Measurements from ENCODE around the gene CPNE4. TPM values are rescaled to one million over a fixed set of nuclear protein-coding genes. Genes with fewer than 3 reads are reported as not detected.
"Not testable (repeated sequence)": the region's sequence is repeated elsewhere in the genome, so short reads cannot be mapped to it uniquely, and the experiment has no call there.

Gene CPNE4
- total RNA-seq, 1 experiment from 2014 or later: 0.41 TPM

DNA sequence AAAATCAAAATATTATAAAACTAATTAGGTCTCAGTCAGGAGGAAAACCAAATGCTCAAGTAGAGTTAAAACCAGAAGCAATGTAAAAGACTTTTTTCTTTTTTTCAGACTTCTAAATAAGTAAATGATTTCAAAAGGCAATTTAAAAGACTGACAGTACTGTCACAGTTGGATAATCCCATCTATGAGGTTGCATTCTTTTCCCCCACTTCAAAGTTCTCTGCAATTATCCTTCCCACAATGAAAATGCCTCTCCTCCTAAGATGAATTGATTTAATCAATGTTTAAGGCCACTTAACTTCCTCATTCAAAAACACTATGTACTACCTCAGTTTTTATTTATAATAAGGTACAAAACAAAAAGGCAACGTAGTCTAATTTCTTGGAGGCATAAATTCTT lies 540.1 kb downstream of the CPNE4 start:
- Mint-ChIP-seq H3K36me3 (ENCODE audit: insufficient read depth, unreplicated experiment) (peaks cover 51% of the 10 kb centered on the region), H3K27me3 (ENCODE audit: insufficient read depth, unreplicated experiment) (no peaks in the 10 kb centered on the region), H3K4me3 (ENCODE audit: unreplicated experiment) (no peak overlapping the region), H3K4me1 (ENCODE audit: low read depth, unreplicated experiment) (no peaks in the 10 kb centered on the region), H3K9me3 (ENCODE audit: unreplicated experiment) (no peaks in the 10 kb centered on the region), H3K27ac (ENCODE audit: unreplicated experiment) (no peak overlapping the region)
- CTCF ChIA-PET: no interaction called here
- H3K9me3 ChIP-seq: no peaks in the 10 kb centered on the region
- no peaks in the 10 kb centered on the region for H3K4me1 ChIP-seq
- intact Hi-C loops (cut with micrococcal nuclease; ENCODE audit: unreplicated experiment): loop anchor here (5.0 kb wide), 1 partner anchor 112 kb away; the partner anchor contains the start of gene NUDT16
- POLR2A ChIA-PET: no interaction called here
- TF ChIP-seq, protein P1, sequence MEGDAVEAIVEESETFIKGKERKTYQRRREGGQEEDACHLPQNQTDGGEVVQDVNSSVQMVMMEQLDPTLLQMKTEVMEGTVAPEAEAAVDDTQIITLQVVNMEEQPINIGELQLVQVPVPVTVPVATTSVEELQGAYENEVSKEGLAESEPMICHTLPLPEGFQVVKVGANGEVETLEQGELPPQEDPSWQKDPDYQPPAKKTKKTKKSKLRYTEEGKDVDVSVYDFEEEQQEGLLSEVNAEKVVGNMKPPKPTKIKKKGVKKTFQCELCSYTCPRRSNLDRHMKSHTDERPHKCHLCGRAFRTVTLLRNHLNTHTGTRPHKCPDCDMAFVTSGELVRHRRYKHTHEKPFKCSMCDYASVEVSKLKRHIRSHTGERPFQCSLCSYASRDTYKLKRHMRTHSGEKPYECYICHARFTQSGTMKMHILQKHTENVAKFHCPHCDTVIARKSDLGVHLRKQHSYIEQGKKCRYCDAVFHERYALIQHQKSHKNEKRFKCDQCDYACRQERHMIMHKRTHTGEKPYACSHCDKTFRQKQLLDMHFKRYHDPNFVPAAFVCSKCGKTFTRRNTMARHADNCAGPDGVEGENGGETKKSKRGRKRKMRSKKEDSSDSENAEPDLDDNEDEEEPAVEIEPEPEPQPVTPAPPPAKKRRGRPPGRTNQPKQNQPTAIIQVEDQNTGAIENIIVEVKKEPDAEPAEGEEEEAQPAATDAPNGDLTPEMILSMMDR (IDR thresholded peaks at IDR 0.05; ENCODE audit: insufficient read depth in 1 of 2, low read depth in 1 of 2, low read length in 1 of 2, severe bottlenecking in 1 of 2, unreplicated experiment in 1 of 2): no peak
- peaks cover under 1% of the 10 kb centered on the region; the same call in 1 of the 2 replicates for H3K36me3 ChIP-seq (ENCODE audit: control insufficient read depth, insufficient read depth, low read length)
- BruUV-seq (replicated peaks): no TSS peak
- no peaks in the 10 kb centered on the region for H3K27me3 ChIP-seq (replicated peaks; ENCODE audit: control insufficient read depth, insufficient read depth, low read length)
- no peak overlapping the region for H3K4me3 ChIP-seq (ENCODE audit: low read depth, low read length)
- DNase-seq: no peak

DNA sequence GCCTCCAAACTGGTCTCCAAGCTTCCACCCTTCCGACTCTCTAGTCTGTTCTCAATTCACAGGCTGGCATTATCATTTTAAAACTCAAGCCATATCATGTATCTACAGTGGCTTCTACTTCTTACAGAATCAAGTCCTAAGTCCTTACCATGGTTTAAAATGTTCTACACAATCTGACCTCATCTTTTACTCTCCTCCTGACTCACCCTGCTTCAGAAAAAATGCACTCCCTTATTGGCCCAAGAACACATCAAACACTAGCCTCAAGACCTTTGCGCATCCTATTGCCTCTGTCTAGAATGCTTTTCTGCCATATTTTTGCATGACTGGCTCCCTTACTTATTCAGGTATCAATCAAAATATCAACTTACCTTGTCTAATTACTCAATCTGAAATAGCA lies 543.0 kb downstream of the CPNE4 start:
- POLR2A ChIA-PET: no interaction called here
- no peaks in the 10 kb centered on the region for H3K9me3 ChIP-seq
- H3K4me3 ChIP-seq (ENCODE audit: low read depth, low read length): no peak overlapping the region
- H3K4me1 Mint-ChIP-seq (ENCODE audit: low read depth, unreplicated experiment): no peaks in the 10 kb centered on the region
- H3K36me3 ChIP-seq (ENCODE audit: control insufficient read depth, insufficient read depth, low read length): no peaks in the 10 kb centered on the region
- CTCF ChIA-PET: no interaction called here
- TF ChIP-seq, protein P1 (IDR thresholded peaks at IDR 0.05; ENCODE audit: insufficient read depth in 1 of 2, low read depth in 1 of 2, low read length in 1 of 2, severe bottlenecking in 1 of 2, unreplicated experiment in 1 of 2): no peak
- H3K4me1 ChIP-seq: no peaks in the 10 kb centered on the region
- no peak for DNase-seq
- BruUV-seq (replicated peaks): no TSS peak
- no peak overlapping the region for H3K27ac Mint-ChIP-seq (ENCODE audit: unreplicated experiment)
- no peaks in the 10 kb centered on the region for H3K9me3 Mint-ChIP-seq (ENCODE audit: unreplicated experiment)
- intact Hi-C loops (cut with micrococcal nuclease; ENCODE audit: unreplicated experiment): no loop called here
- no peak overlapping the region for H3K4me3 Mint-ChIP-seq (ENCODE audit: unreplicated experiment)
- H3K27me3 ChIP-seq (replicated peaks; ENCODE audit: control insufficient read depth, insufficient read depth, low read length): no peaks in the 10 kb centered on the region
- peaks cover 38% of the 10 kb centered on the region for H3K36me3 Mint-ChIP-seq (ENCODE audit: insufficient read depth, unreplicated experiment)
- no peaks in the 10 kb centered on the region for H3K27me3 Mint-ChIP-seq (ENCODE audit: insufficient read depth, unreplicated experiment)

DNA sequence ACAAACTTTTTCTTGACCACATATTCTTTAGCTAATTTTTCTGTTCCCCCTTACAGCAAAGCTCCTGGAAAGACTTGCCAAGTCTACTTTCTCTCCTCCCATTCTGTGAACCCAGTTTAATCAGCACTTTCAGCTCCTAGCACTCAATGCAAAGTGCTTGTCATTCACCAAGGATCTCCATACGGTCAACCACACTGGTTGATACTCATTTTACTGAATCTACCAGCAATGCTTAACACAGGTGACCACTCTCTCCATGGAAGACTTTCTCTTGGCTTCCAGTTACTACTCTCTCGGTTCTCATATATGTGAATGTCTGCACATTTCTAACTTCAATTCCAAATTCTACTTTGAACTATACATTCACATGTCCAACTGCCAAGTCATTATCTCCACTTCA lies 543.7 kb downstream of the CPNE4 start:
- H3K4me1 ChIP-seq: no peaks in the 10 kb centered on the region
- H3K36me3 ChIP-seq (ENCODE audit: control insufficient read depth, insufficient read depth, low read length): no peaks in the 10 kb centered on the region
- H3K27me3 ChIP-seq (replicated peaks; ENCODE audit: control insufficient read depth, insufficient read depth, low read length): no peaks in the 10 kb centered on the region
- intact Hi-C loops (cut with micrococcal nuclease; ENCODE audit: unreplicated experiment): no loop called here
- no peak overlapping the region for H3K4me3 Mint-ChIP-seq (ENCODE audit: unreplicated experiment)
- POLR2A ChIA-PET: no interaction called here
- no TSS peak for BruUV-seq (replicated peaks)
- H3K4me3 ChIP-seq (ENCODE audit: low read depth, low read length): no peak overlapping the region
- H3K9me3 Mint-ChIP-seq (ENCODE audit: unreplicated experiment): no peaks in the 10 kb centered on the region
- CTCF ChIA-PET: no interaction called here
- no peaks in the 10 kb centered on the region for H3K27me3 Mint-ChIP-seq (ENCODE audit: insufficient read depth, unreplicated experiment)
- no peaks in the 10 kb centered on the region for H3K9me3 ChIP-seq
- peaks cover 38% of the 10 kb centered on the region for H3K36me3 Mint-ChIP-seq (ENCODE audit: insufficient read depth, unreplicated experiment)
- DNase-seq: no peak
- no peak overlapping the region for H3K27ac Mint-ChIP-seq (ENCODE audit: unreplicated experiment)
- TF ChIP-seq, protein P1 (IDR thresholded peaks at IDR 0.05; ENCODE audit: insufficient read depth in 1 of 2, low read depth in 1 of 2, low read length in 1 of 2, severe bottlenecking in 1 of 2, unreplicated experiment in 1 of 2): no peak
- no peaks in the 10 kb centered on the region for H3K4me1 Mint-ChIP-seq (ENCODE audit: low read depth, unreplicated experiment)

DNA sequence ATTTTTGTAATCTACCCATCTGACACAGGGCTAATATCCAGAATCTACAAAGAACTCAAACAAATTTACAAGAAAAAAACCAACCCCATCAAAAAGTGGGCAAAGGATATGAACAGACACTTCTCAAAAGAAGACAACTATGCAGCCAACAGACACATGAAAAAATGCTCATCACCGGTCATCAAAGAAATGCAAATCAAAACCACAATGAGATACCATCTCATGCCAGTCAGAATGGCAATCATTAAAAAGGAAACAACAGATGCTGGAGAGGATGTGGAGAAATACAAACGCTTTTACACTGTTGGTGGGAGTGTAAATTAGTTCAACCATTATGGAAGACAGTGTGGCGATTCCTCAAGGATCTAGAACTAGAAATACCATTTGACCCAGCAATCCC lies 548.3 kb downstream of the CPNE4 start:
- CTCF ChIA-PET; DNase-seq; H3K27me3 ChIP-seq (replicated peaks; ENCODE audit: control insufficient read depth, insufficient read depth, low read length); POLR2A ChIA-PET; H3K9me3 Mint-ChIP-seq (ENCODE audit: unreplicated experiment); H3K27me3 Mint-ChIP-seq (ENCODE audit: insufficient read depth, unreplicated experiment); H3K27ac Mint-ChIP-seq (ENCODE audit: unreplicated experiment); H3K4me1 Mint-ChIP-seq (ENCODE audit: low read depth, unreplicated experiment); H3K36me3 ChIP-seq (ENCODE audit: control insufficient read depth, insufficient read depth, low read length); BruUV-seq (replicated peaks); H3K4me1 ChIP-seq; intact Hi-C loops (cut with micrococcal nuclease; ENCODE audit: unreplicated experiment); H3K4me3 Mint-ChIP-seq (ENCODE audit: unreplicated experiment); H3K4me3 ChIP-seq (ENCODE audit: low read depth, low read length); H3K9me3 ChIP-seq: not testable (repeated sequence)
- peaks cover 29% of the 10 kb centered on the region for H3K36me3 Mint-ChIP-seq (ENCODE audit: insufficient read depth, unreplicated experiment)
